H1 (cell line): ENCODE results near the gene ZNF541. TPM values are rescaled to one million over a fixed set of nuclear protein-coding genes. Genes with fewer than 3 reads are reported as not detected.

Experiments
- CTCF ChIA-PET: fragments of 300-600 bp; sonication (Branson Sonifier 250); formaldehyde crosslinking; loops from one replicate; lab custom pipeline; 2021; ENCODE audit not compliant: partially characterized antibody; lab: Charles Lee
- POLR2A ChIA-PET: fragments of 300-600 bp; sonication (Branson Sonifier 250); formaldehyde crosslinking; loops from one replicate; lab custom pipeline; 2021; ENCODE audit warnings: inconsistent platforms; ENCODE audit not compliant: partially characterized antibody; lab: Charles Lee
- DNase-seq, 2 experiments: peaks; one replicate each; pipeline versions ENCODE4 v3.0.0 to v3.0.0-alpha.2; 2010 to 2022; ENCODE audit warnings: low spot score in 2 of 2, low read depth in 1 of 2, mixed read lengths in 1 of 2
- FAIRE-seq: peaks from 2 replicates; lab custom pipeline; 2011; peaks lifted over from hg19 to GRCh38; lab: Jason Lieb, UNC
- H2AFZ ChIP-seq: 2 replicates; pipeline ENCODE4 v1.8.1; 2012; ENCODE audit warnings: low read length, inconsistent platforms
- H2AK5ac ChIP-seq: 2 replicates; pipeline ENCODE4 v1.6.1; 2013; ENCODE audit warnings: low read depth, low read length
- H2BK120ac ChIP-seq: replicated peaks from 2 replicates; pipeline ENCODE3; 2013; ENCODE audit warnings: low read depth, low read length, inconsistent platforms
- H2BK12ac ChIP-seq: 2 replicates; pipeline ENCODE4 v1.6.1; 2013; ENCODE audit warnings: low read depth, low read length
- H2BK15ac ChIP-seq: 2 replicates; pipeline ENCODE4 v1.6.1; 2013; ENCODE audit warnings: low read length
- H2BK20ac ChIP-seq: 2 replicates; pipeline ENCODE4 v1.6.1; 2013; ENCODE audit warnings: low read length
- H2BK5ac ChIP-seq: 2 replicates; pipeline ENCODE4 v1.6.1; 2013; ENCODE audit warnings: low read depth, low read length
- H3K14ac ChIP-seq: 2 replicates; pipeline ENCODE4 v1.6.1; 2013; ENCODE audit warnings: inconsistent platforms; ENCODE audit not compliant: insufficient read length
- H3K18ac ChIP-seq: 2 replicates; pipeline ENCODE4 v1.6.1; 2013; ENCODE audit warnings: low read length; ENCODE audit errors: extremely low read depth
- H3K23ac ChIP-seq: 2 replicates; pipeline ENCODE4 v1.6.1; 2013; ENCODE audit warnings: inconsistent platforms; ENCODE audit not compliant: insufficient read length
- H3K23me2 ChIP-seq: 2 replicates; pipeline ENCODE4 v1.6.1; 2013; ENCODE audit warnings: low read depth, low read length
- H3K27ac ChIP-seq: 2 replicates; pipeline ENCODE4 v1.6.1; 2011; ENCODE audit warnings: low read depth, low read length, inconsistent platforms
- H3K27me3 ChIP-seq, 4 experiments: replicated peaks in 1 of 4; 1 replicate in 1 of 4; 2 replicates in 3 of 4; pipeline versions ENCODE4 v1.6.1 to v1.8.1; 2011 to 2013; ENCODE audit warnings: low read length in 3 of 4, mild to moderate bottlenecking in 3 of 4, inconsistent platforms in 2 of 4, mixed read lengths in 2 of 4, moderate library complexity in 1 of 4; ENCODE audit not compliant: control insufficient read depth in 3 of 4, insufficient read depth in 3 of 4; ENCODE audit errors: extremely low read depth in 1 of 4
- H3K36me3 ChIP-seq, 4 experiments: 2 replicates each; pipeline versions ENCODE4 v1.6.1 to v1.8.1; 2011 to 2013; ENCODE audit warnings: mild to moderate bottlenecking in 4 of 4, low read length in 3 of 4, moderate library complexity in 2 of 4, control low read depth in 1 of 4, inconsistent platforms in 1 of 4; ENCODE audit not compliant: insufficient read depth in 4 of 4, control insufficient read depth in 2 of 4
- H3K4ac ChIP-seq: replicated peaks from 2 replicates; pipeline ENCODE3; 2013; ENCODE audit warnings: low read length, low read depth, mixed read lengths, inconsistent platforms; ENCODE audit not compliant: insufficient read length
- H3K4me1 ChIP-seq, 4 experiments: replicated peaks in 1 of 4; 1 replicate in 1 of 4; 2 replicates in 3 of 4; pipeline versions ENCODE4 v1.6.1 to v1.8.1; 2011 to 2013; ENCODE audit warnings: low read length in 3 of 4, inconsistent platforms in 2 of 4, mixed read lengths in 1 of 4; ENCODE audit not compliant: insufficient read depth in 4 of 4, control insufficient read depth in 3 of 4
- H3K4me2 ChIP-seq, 2 experiments: 2 replicates each; pipeline versions ENCODE4 v1.6.1 to v1.8.1; 2011 to 2013; ENCODE audit warnings: low read depth in 2 of 2, low read length in 2 of 2, control low read depth in 1 of 2, inconsistent platforms in 1 of 2, mild to moderate bottlenecking in 1 of 2; ENCODE audit not compliant: insufficient read depth in 1 of 2
- H3K4me3 ChIP-seq, 4 experiments: fragments of 200-600, 300-600 bp in 1 of 4; sonication (generic), shearing (Covaris generic), sonication (Bioruptor Twin) in 1 of 4; 2 replicates each; pipeline versions ENCODE4 v1.5.1 to v1.8.1; 2011 to 2016; ENCODE audit warnings: low read length in 4 of 4, low read depth in 3 of 4, control low read depth in 2 of 4, inconsistent platforms in 2 of 4, mild to moderate bottlenecking in 2 of 4, mixed read lengths in 1 of 4, moderate library complexity in 1 of 4; ENCODE audit not compliant: insufficient read depth in 2 of 4; ENCODE audit errors: extremely low read depth in 1 of 4
- H3K56ac ChIP-seq: replicated peaks from 2 replicates; pipeline ENCODE3; 2013; ENCODE audit warnings: low read depth, mild to moderate bottlenecking, mixed read lengths, low read length, inconsistent platforms; ENCODE audit not compliant: insufficient read length
- H3K79me1 ChIP-seq: 2 replicates; pipeline ENCODE4 v1.6.1; 2013; ENCODE audit warnings: low read depth, low read length, control low read depth
- H3K79me2 ChIP-seq, 2 experiments: 2 replicates each; pipeline versions ENCODE4 v1.6.1 to v1.8.1; 2012 to 2013; ENCODE audit warnings: low read length in 2 of 2, mild to moderate bottlenecking in 2 of 2, inconsistent platforms in 1 of 2; ENCODE audit not compliant: insufficient read depth in 2 of 2, control insufficient read depth in 1 of 2
- H3K9ac ChIP-seq, 4 experiments: replicated peaks in 1 of 4; 1 replicate in 1 of 4; 2 replicates in 3 of 4; pipeline versions ENCODE4 v1.6.1 to v1.8.1; 2011 to 2013; ENCODE audit warnings: low read depth in 3 of 4, low read length in 3 of 4, control low read depth in 2 of 4, mild to moderate bottlenecking in 2 of 4, moderate library complexity in 2 of 4, inconsistent platforms in 1 of 4; ENCODE audit errors: extremely low read depth in 1 of 4
- H3K9me3 ChIP-seq, 2 experiments: 2 replicates each; pipeline versions ENCODE4 v1.6.1 to v1.8.1; 2012 to 2013; ENCODE audit warnings: mild to moderate bottlenecking in 2 of 2, moderate library complexity in 2 of 2, control low read depth in 1 of 2, inconsistent platforms in 1 of 2, low read depth in 1 of 2, low read length in 1 of 2, mixed read lengths in 1 of 2; ENCODE audit not compliant: insufficient read depth in 2 of 2
- H4K20me1 ChIP-seq, 2 experiments: replicated peaks in 1 of 2; 2 replicates each; pipeline versions ENCODE3 to v1.8.1; 2011 to 2013; ENCODE audit warnings: inconsistent platforms in 2 of 2, low read length in 2 of 2, mild to moderate bottlenecking in 1 of 2; ENCODE audit not compliant: insufficient read depth in 2 of 2, control insufficient read depth in 1 of 2
- H4K5ac ChIP-seq: 2 replicates; pipeline ENCODE4 v1.6.1; 2013; ENCODE audit warnings: low read length, low read depth, mixed read lengths, inconsistent platforms; ENCODE audit not compliant: insufficient read length
- H4K8ac ChIP-seq: 2 replicates; pipeline ENCODE4 v1.8.0; 2013; ENCODE audit warnings: mild to moderate bottlenecking, moderate library complexity, low read length, inconsistent platforms; ENCODE audit not compliant: insufficient read depth; ENCODE audit errors: extremely low read depth
- H4K91ac ChIP-seq: replicated peaks from 2 replicates; pipeline ENCODE3; 2013; ENCODE audit warnings: low read length, mixed read lengths, inconsistent platforms; ENCODE audit not compliant: insufficient read length
- EZH2 ChIP-seq: fragments of 200-600 bp; sonication (generic); IDR thresholded peaks from 2 replicates; pipeline ENCODE4 v1.7.1; 2012; ENCODE audit warnings: low read depth, mild to moderate bottlenecking, moderate library complexity, low read length, inconsistent platforms; ENCODE audit not compliant: severe bottlenecking
- GABPA ChIP-seq: IDR thresholded peaks from 2 replicates; pipeline ENCODE4 v1.6.1; 2011; ENCODE audit warnings: mild to moderate bottlenecking, low read length, moderate library complexity, borderline replicate concordance; ENCODE audit not compliant: insufficient read depth
- GTF2F1 ChIP-seq: IDR thresholded peaks from 2 replicates; pipeline ENCODE4 v1.6.1; 2012; ENCODE audit warnings: low read depth, low read length, improper control_type of control experiment, borderline replicate concordance
- HDAC2 ChIP-seq, 2 experiments: fragments of 300-600 bp in 1 of 2; sonication (generic) in 1 of 2; IDR thresholded peaks; 2 replicates each; pipeline ENCODE4 v1.6.1; 2011 to 2012; ENCODE audit warnings: low read depth in 2 of 2, low read length in 2 of 2, mild to moderate bottlenecking in 2 of 2, moderate library complexity in 2 of 2, borderline replicate concordance in 1 of 2, inconsistent platforms in 1 of 2
- SIX5 ChIP-seq: IDR thresholded peaks from 2 replicates; pipeline ENCODE4 v1.6.1; 2011; ENCODE audit warnings: mild to moderate bottlenecking, low read depth, low read length
- SP4 ChIP-seq: IDR thresholded peaks from 2 replicates; pipeline ENCODE4 v1.6.1; 2012; ENCODE audit warnings: low read length, inconsistent platforms
- TCF12 ChIP-seq: IDR thresholded peaks from 2 replicates; pipeline ENCODE4 v1.6.1; 2011; ENCODE audit warnings: low read depth, mild to moderate bottlenecking, low read length
- WGBS, 2 experiments: shearing (Covaris generic) in 1 of 2; methylation state at CpG; one replicate each; pipeline versions ENCODE4 v1.1.6 to v1.1.7; 2013 to 2015; ENCODE audit warnings: low lambda C conversion rate in 2 of 2, mixed read lengths in 2 of 2, inconsistent platforms in 1 of 2, low coverage in 1 of 2, missing lambda C conversion rate in 1 of 2; ENCODE audit not compliant: insufficient replicate concordance in 2 of 2, insufficient coverage in 1 of 2, insufficient read length in 1 of 2; ENCODE audit errors: extremely low coverage in 1 of 2, missing lambda C conversion rate in 1 of 2; 5-methylcytosine and 5-hydroxymethylcytosine counted together
- polyA plus RNA-seq, 7 experiments: library from polyadenylated mRNA; depleted of rRNA in 3 of 7; stranded (reverse) in 5 of 7; unstranded in 2 of 7; fragments of >200 nt in 5 of 7; fragments of 200-250 nt in 2 of 7; gene quantifications; 1 replicate in 5 of 7; 2 replicates in 1 of 7; 4 replicates in 1 of 7; pipeline versions ENCODE4 v1.2.1 to v1.2.3, GENCODE V29; 2011 to 2013; ENCODE audit warnings: missing spikeins in 2 of 7, mixed read lengths in 2 of 7
- total RNA-seq: library from RNA; stranded (reverse); fragmentation: NEBNext Ultra II Directional; extraction: Animal tissue kit (Norgen Biotek cat#: 25700); gene quantifications from 2 replicates; pipeline ENCODE4 v1.2.1, GENCODE V29; 2021
- TF ChIP-seq, protein P1 (sequence below), 3 experiments: IDR thresholded peaks; 1 replicate in 2 of 3; 2 replicates in 1 of 3; pipeline versions ENCODE4 v1.5.1 to v1.6.1; 2011; ENCODE audit warnings: low read length in 3 of 3, mild to moderate bottlenecking in 3 of 3, inconsistent platforms in 2 of 3, low read depth in 1 of 3, moderate library complexity in 1 of 3; ENCODE audit not compliant: insufficient read depth in 1 of 3; ENCODE audit errors: control extremely low read depth in 1 of 3

ZNF541 gene
- total and polyA plus RNA-seq, 2 of the 8 experiments (the other 6 are each of a cell fraction or from before 2014, with no cell fraction given) = 0.05 TPM; not detected in 1

DNA sequence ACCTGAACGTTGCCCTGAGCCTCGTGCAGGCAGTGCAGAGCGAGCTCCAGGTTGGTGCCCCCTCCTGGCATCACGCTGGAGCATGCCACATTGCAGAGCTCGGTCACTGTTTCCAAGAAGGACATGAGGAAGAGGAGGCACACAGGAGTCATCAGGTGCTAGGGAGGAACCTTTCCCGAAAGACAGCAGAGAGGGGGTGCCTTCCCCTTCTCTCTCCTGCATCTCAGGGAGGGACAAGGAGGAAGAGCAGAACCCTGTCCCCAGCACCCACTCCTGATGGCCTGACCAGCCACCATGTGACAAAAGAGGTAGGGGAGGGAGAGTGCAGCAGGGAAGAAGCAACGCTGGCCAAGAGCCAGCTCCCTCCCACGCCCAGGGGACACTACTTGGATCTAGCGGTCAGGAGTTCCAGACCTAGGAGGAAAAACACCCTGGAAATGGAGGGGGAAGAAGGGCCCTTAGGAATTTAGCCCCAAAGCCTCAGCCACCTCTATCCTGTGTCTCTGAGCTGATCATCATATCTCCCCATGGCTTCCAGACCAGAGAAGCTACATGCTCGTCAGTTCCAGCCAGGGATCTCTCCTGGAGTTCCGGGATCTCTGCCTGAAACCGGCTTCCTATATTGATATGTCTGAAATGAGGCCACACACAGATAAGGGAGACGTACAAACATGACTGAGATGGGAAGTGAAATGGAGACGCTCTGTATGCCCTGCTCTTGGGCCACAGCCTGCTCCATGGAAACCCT lies 41.1 kb downstream of the ZNF541 start:
- Histone ChIP-seq H3K4ac (no peak overlapping the region), H2BK5ac (no peak overlapping the region), H2BK20ac (no peak overlapping the region), H2AFZ (peak overlapping the region; percentile 72; the same call in 1 of the 2 replicates), H3K9me3 (no peaks in the 10 kb centered on the region; a peak in 1 of 4 replicates), H3K79me2 (no peaks in the 10 kb centered on the region), H2BK120ac (no peak overlapping the region), H3K4me1 (no peaks in the 10 kb centered on the region), H2BK12ac (no peak overlapping the region; the same call in 1 of the 2 replicates), H3K4me3 (no peak overlapping the region), H2AK5ac (no peak overlapping the region), H3K4me2 (no peak overlapping the region), H3K27me3 (no peaks in the 10 kb centered on the region; a peak in 1 of 7 replicates), H4K5ac (no peak overlapping the region), H2BK15ac (no peak overlapping the region; the same call in 1 of the 2 replicates), H4K91ac (no peak overlapping the region), H3K36me3 (no peaks in the 10 kb centered on the region), H3K79me1 (no peaks in the 10 kb centered on the region), H4K8ac (peak overlapping the region; percentile 4; the same call in 1 of the 2 replicates), H3K23ac (no peak overlapping the region), H3K56ac (no peak overlapping the region), H3K27ac (no peak overlapping the region; the same call in 1 of the 2 replicates), H3K23me2 (no peaks in the 10 kb centered on the region), H3K14ac (no peak overlapping the region), H3K9ac (no peak overlapping the region), H3K18ac (no peak overlapping the region), H4K20me1 (no peaks in the 10 kb centered on the region)
- ChIA-PET CTCF (interaction anchor here (0.8 to 6.3 kb wide), 11 partner anchors 9 to 175 kb away, joined by 3 to 37 read pairs (median 6); no protein-coding TSS in a partner anchor), POLR2A (interaction anchor here (1.0 to 2.4 kb wide), 4 partner anchors 8 to 16 kb away, joined by 4 to 6 read pairs (median 4); no protein-coding TSS in a partner anchor)
- FAIRE-seq = no peak
- no peak for DNase-seq
- 80% methylated on average over 14 of the region's 14 CpGs; no CpG with 5 or more reads in 1 of the 2 experiments for WGBS, 2 experiments
- no peak for TF ChIP-seq SIX5
- no peak for TF ChIP-seq TCF12
- TF ChIP-seq EZH2 = no peak
- TF ChIP-seq GTF2F1 = no peak
- TF ChIP-seq GABPA = no peak
- no peak for TF ChIP-seq SP4
- TF ChIP-seq, protein P1, sequence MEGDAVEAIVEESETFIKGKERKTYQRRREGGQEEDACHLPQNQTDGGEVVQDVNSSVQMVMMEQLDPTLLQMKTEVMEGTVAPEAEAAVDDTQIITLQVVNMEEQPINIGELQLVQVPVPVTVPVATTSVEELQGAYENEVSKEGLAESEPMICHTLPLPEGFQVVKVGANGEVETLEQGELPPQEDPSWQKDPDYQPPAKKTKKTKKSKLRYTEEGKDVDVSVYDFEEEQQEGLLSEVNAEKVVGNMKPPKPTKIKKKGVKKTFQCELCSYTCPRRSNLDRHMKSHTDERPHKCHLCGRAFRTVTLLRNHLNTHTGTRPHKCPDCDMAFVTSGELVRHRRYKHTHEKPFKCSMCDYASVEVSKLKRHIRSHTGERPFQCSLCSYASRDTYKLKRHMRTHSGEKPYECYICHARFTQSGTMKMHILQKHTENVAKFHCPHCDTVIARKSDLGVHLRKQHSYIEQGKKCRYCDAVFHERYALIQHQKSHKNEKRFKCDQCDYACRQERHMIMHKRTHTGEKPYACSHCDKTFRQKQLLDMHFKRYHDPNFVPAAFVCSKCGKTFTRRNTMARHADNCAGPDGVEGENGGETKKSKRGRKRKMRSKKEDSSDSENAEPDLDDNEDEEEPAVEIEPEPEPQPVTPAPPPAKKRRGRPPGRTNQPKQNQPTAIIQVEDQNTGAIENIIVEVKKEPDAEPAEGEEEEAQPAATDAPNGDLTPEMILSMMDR (IDR thresholded peaks at IDR 0.05; ENCODE audit: control extremely low read depth in 1 of 3, insufficient read depth in 1 of 3, low read depth in 1 of 3, low read length in 3 of 3) = peak in 2 of 3 experiments; percentile 12 to 26; a peak in 3 of 4 replicates
- no peak for TF ChIP-seq HDAC2 (IDR thresholded peaks at IDR 0.05; ENCODE audit: borderline replicate concordance in 1 of 2, low read depth in 2 of 2, low read length in 2 of 2)
